WI38 (cell line): ENCODE results near the gene GORASP2.
"Not testable (repeated sequence)": the region's sequence is repeated elsewhere in the genome, so short reads cannot be mapped to it uniquely, and the experiment has no call there.

Source experiments
- H3K4me3 ChIP-seq: 2 replicates; pipeline ENCODE4 v1.5.1; 2011; ENCODE audit warnings: low read depth, mild to moderate bottlenecking, control low read depth, low read length
- CTCF ChIP-seq: IDR thresholded peaks from 2 replicates; pipeline ENCODE4 v1.5.1; 2012; ENCODE audit warnings: low read depth, mild to moderate bottlenecking, control low read depth, low read length

Gene GORASP2

GRCh38 chr2:170911314-170911889, 17.7 kb upstream of the GORASP2 start:
- no peak for TF ChIP-seq CTCF
- no peak overlapping the region for H3K4me3 ChIP-seq

- not testable (repeated sequence) for H3K4me3 ChIP-seq
Observed at GRCh38 chr2:170914994-170915666, 13.9 kb upstream of the GORASP2 start.

- no peak overlapping the region for H3K4me3 ChIP-seq
- TF ChIP-seq CTCF = no peak
Observed at GRCh38 chr2:170917219-170917913, 11.7 kb upstream of the GORASP2 start.

GRCh38 chr2:170917957-170918356, 11.1 kb upstream of the GORASP2 start:
- TF ChIP-seq CTCF = no peak
- H3K4me3 ChIP-seq = no peak overlapping the region

- not testable (repeated sequence) for H3K4me3 ChIP-seq
Observed at GRCh38 chr2:170921873-170922272, 7.2 kb upstream of the GORASP2 start.

GRCh38 chr2:170922634-170923494, 6.2 kb upstream of the GORASP2 start:
- no peak overlapping the region for H3K4me3 ChIP-seq
- TF ChIP-seq CTCF = no peak

- H3K4me3 ChIP-seq = no peak overlapping the region
- no peak for TF ChIP-seq CTCF
Observed at GRCh38 chr2:170923799-170924198, 5.3 kb upstream of the GORASP2 start.

GRCh38 chr2:170924969-170925368, 4.1 kb upstream of the GORASP2 start:
- H3K4me3 ChIP-seq = no peak overlapping the region
- TF ChIP-seq CTCF = no peak
